K562 (cell line): ENCODE data around the gene SLBP. TPM values are rescaled to one million over a fixed set of nuclear protein-coding genes. Genes with fewer than 3 reads are reported as not detected.

Experiments used
- HCFC1 ChIP-seq: IDR thresholded peaks from 2 replicates; pipeline ENCODE4 v1.6.1; 2012; ENCODE audit warnings: low read depth, low read length, improper control_type of control experiment
- MTA1 ChIP-seq: fragments of 450-650 bp; IDR thresholded peaks from 2 replicates; pipeline ENCODE4 v1.6.1; 2017; ENCODE audit warnings: borderline replicate concordance
- NR1H2 ChIP-seq: sonication (generic); formaldehyde crosslinking; IDR thresholded peaks from 2 replicates; pipeline ENCODE4 v1.4.0; 2020; ENCODE audit warnings: mild to moderate bottlenecking, missing genetic modification reagents
- NR4A1 ChIP-seq, 2 experiments: fragments of 250-450 bp in 1 of 2; fragments of 450-650 bp in 1 of 2; sonication (Bioruptor Pico) in 1 of 2; IDR thresholded peaks; 2 replicates each; pipeline versions ENCODE4 v1.4.0 to v1.6.1; 2016 to 2020; ENCODE audit warnings: mild to moderate bottlenecking in 2 of 2, missing compliant biosample characterization in 1 of 2, missing genetic modification characterization in 1 of 2, moderate library complexity in 1 of 2
- POLR2AphosphoS5 ChIP-seq: IDR thresholded peaks from 2 replicates; pipeline ENCODE4 v1.6.1; 2011; ENCODE audit warnings: mild to moderate bottlenecking, low read depth, low read length, moderate library complexity; ENCODE audit not compliant: control insufficient read depth, insufficient read depth
- POLR3A ChIP-seq: IDR thresholded peaks from 2 replicates; pipeline ENCODE4 v1.6.1; 2011; ENCODE audit warnings: borderline replicate concordance, mild to moderate bottlenecking, moderate library complexity; ENCODE audit not compliant: insufficient read length, insufficient read depth; ENCODE audit errors: extremely low read depth
- RFX1 ChIP-seq: fragments of 450-650 bp; IDR thresholded peaks from 2 replicates; pipeline ENCODE4 v1.6.1; 2016; ENCODE audit warnings: mild to moderate bottlenecking, moderate library complexity
- XRCC3 ChIP-seq: fragments of 450-650 bp; IDR thresholded peaks from 2 replicates; pipeline ENCODE4 v1.6.1; 2017; ENCODE audit warnings: mild to moderate bottlenecking, moderate library complexity
- ZKSCAN3 ChIP-seq: fragments of 250-450 bp; sonication (Bioruptor Pico); IDR thresholded peaks from 2 replicates; pipeline ENCODE4 v1.4.0; 2020
- ZKSCAN8 ChIP-seq: fragments of 200-800 bp; sonication (Bioruptor generic); IDR thresholded peaks from 2 replicates; pipeline ENCODE4 v1.6.1; 2016; ENCODE audit warnings: missing genetic modification characterization, missing compliant biosample characterization
- ZNF444 ChIP-seq: fragments of 250-450 bp; sonication (Bioruptor Pico); IDR thresholded peaks from 2 replicates; pipeline ENCODE4 v1.4.0; 2020; ENCODE audit warnings: mild to moderate bottlenecking, moderate library complexity
- ZNF644 ChIP-seq: fragments of 200-800 bp; sonication (Bioruptor generic); IDR thresholded peaks from 2 replicates; pipeline ENCODE4 v1.6.1; 2016; ENCODE audit warnings: low read depth, missing genetic modification characterization, missing compliant biosample characterization
- polyA plus RNA-seq, 8 experiments: library from polyadenylated mRNA; depleted of rRNA in 4 of 8; stranded (reverse) in 5 of 8; unstranded in 3 of 8; fragments of >200 nt; fragmentation: Nextera tagmentation in 2 of 8; fragmentation: Illumina TruSeq in 1 of 8; extraction: Ambion mirVana in 2 of 8; extraction: Trizol in 1 of 8; gene quantifications; 2 replicates each; pipeline versions ENCODE4 v1.2.1 to v1.2.3, GENCODE V29; 2011 to 2014; ENCODE audit warnings: inconsistent platforms in 1 of 8, missing spikeins in 1 of 8
- total RNA-seq, 7 experiments: library from RNA; depleted of rRNA in 6 of 7; stranded (reverse); fragments of >200 nt in 6 of 7; fragmentation: Illumina TruSeq in 2 of 7; extraction: Trizol in 2 of 7; gene quantifications; 2 replicates each; pipeline versions ENCODE4 v1.2.1 to v1.2.3, GENCODE V29; 2011 to 2021; ENCODE audit warnings: low replicate concordance in 1 of 7
- TF ChIP-seq, protein P1 (sequence below): sonication (generic); formaldehyde crosslinking; IDR thresholded peaks from 2 replicates; pipeline ENCODE4 v1.9.0; 2022; ENCODE audit warnings: mild to moderate bottlenecking, missing genetic modification reagents
- TF ChIP-seq, protein P2 (sequence below), 2 experiments: IDR thresholded peaks; 2 replicates each; pipeline ENCODE4 v1.6.1; 2011; ENCODE audit warnings: borderline replicate concordance in 1 of 2, control low read depth in 1 of 2, low read depth in 1 of 2, low read length in 1 of 2, mild to moderate bottlenecking in 1 of 2, mixed read lengths in 1 of 2, moderate library complexity in 1 of 2; ENCODE audit not compliant: insufficient read depth in 1 of 2, insufficient read length in 1 of 2, poor library complexity in 1 of 2, severe bottlenecking in 1 of 2; ENCODE audit errors: extremely low read depth in 1 of 2
- TF ChIP-seq, protein P3 (sequence below): IDR thresholded peaks from 2 replicates; pipeline ENCODE4 v1.6.1; 2014; ENCODE audit warnings: antibody characterized with exemption
- TF ChIP-seq, protein P4 (sequence below): sonication (generic); formaldehyde crosslinking; IDR thresholded peaks from 2 replicates; pipeline ENCODE4 v1.8.0; 2023; ENCODE audit warnings: mild to moderate bottlenecking, missing genetic modification reagents
- TF ChIP-seq, protein P5 (sequence below): fragments of 450-650 bp; IDR thresholded peaks from 2 replicates; pipeline ENCODE4 v1.6.1; 2016; ENCODE audit warnings: borderline replicate concordance
- TF ChIP-seq, protein P6 (sequence below): sonication (generic); formaldehyde crosslinking; IDR thresholded peaks from 2 replicates; pipeline ENCODE4 v1.8.0; 2022; ENCODE audit warnings: mild to moderate bottlenecking, missing genetic modification reagents

The SLBP gene
- total and polyA plus RNA-seq, 9 of the 15 experiments (the other 6 are each of a cell fraction or from before 2014, with no cell fraction given), result 49.4 to 221 (median 162) TPM

DNA sequence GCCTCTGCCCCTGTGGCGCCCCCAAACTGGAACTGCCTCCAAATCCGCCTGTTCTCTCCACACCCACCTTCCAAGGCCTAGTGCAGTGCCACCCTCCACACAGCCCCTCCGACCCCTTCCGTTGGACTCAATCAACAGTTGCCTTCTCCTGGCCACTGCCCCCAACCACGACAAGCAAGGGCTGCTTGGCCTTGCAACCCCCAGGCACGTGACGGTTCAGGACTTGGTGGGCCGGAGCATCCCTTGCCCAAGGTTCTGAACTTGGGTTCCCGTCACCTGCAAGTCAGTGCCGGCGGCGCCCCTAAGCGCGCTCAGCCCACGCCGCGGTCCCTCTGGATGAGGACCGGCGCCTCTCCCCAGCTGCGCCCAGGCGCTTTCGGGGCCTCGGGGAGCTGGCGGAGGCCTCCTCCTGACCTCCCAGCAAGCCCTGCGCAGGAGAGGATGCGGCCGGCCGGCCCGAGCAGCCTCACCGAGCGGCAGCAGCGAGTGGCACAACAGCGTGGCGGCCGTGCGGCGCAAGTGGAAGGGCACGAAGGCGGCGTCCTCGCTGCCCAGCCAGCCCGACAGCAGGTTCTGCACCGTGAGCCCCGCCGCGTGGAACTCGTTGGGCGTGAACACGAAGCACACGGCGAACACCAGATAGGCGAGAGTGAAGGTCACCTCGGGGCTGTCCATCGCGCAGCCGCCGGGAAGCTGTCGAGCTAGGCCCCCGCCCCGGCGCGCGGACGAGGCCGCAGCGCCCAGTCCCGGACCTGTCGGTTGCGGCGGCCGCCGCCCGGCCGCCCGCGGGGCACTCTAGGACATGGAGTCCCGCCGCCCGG is 8.3 kb upstream of the SLBP start (continued):
- TF ChIP-seq NR4A1 (CRISPR knock-in tag; IDR thresholded peaks at IDR 0.05) (no peak), NR4A1 (tag; IDR thresholded peaks at IDR 0.05) (no peak), MTA1 (no peak), ZNF444 (no peak), NR1H2 (CRISPR knock-in tag) (no peak), RFX1 (no peak), ZNF644 (no peak), XRCC3 (no peak), POLR3A (no peak), ZKSCAN8 (no peak), HCFC1 (no peak), ZKSCAN3 (CRISPR knock-in tag) (no peak), POLR2AphosphoS5 (no peak)
- TF ChIP-seq, protein P1, sequence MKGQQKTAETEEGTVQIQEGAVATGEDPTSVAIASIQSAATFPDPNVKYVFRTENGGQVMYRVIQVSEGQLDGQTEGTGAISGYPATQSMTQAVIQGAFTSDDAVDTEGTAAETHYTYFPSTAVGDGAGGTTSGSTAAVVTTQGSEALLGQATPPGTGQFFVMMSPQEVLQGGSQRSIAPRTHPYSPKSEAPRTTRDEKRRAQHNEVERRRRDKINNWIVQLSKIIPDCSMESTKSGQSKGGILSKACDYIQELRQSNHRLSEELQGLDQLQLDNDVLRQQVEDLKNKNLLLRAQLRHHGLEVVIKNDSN (CRISPR knock-in tag), result peak; percentile 78
- TF ChIP-seq, protein P2, sequence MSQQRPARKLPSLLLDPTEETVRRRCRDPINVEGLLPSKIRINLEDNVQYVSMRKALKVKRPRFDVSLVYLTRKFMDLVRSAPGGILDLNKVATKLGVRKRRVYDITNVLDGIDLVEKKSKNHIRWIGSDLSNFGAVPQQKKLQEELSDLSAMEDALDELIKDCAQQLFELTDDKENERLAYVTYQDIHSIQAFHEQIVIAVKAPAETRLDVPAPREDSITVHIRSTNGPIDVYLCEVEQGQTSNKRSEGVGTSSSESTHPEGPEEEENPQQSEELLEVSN (IDR thresholded peaks at IDR 0.05; ENCODE audit: borderline replicate concordance in 1 of 2, extremely low read depth in 1 of 2, insufficient read depth in 1 of 2, insufficient read length in 1 of 2, low read depth in 1 of 2, low read length in 1 of 2, poor library complexity in 1 of 2, severe bottlenecking in 1 of 2), result peak; percentile 44 to 54
- TF ChIP-seq, protein P3, sequence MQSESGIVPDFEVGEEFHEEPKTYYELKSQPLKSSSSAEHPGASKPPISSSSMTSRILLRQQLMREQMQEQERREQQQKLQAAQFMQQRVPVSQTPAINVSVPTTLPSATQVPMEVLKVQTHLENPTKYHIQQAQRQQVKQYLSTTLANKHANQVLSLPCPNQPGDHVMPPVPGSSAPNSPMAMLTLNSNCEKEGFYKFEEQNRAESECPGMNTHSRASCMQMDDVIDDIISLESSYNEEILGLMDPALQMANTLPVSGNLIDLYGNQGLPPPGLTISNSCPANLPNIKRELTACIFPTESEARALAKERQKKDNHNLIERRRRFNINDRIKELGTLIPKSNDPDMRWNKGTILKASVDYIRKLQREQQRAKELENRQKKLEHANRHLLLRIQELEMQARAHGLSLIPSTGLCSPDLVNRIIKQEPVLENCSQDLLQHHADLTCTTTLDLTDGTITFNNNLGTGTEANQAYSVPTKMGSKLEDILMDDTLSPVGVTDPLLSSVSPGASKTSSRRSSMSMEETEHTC, result no peak
- TF ChIP-seq, protein P4, sequence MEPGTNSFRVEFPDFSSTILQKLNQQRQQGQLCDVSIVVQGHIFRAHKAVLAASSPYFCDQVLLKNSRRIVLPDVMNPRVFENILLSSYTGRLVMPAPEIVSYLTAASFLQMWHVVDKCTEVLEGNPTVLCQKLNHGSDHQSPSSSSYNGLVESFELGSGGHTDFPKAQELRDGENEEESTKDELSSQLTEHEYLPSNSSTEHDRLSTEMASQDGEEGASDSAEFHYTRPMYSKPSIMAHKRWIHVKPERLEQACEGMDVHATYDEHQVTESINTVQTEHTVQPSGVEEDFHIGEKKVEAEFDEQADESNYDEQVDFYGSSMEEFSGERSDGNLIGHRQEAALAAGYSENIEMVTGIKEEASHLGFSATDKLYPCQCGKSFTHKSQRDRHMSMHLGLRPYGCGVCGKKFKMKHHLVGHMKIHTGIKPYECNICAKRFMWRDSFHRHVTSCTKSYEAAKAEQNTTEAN, result peak; percentile 84
- TF ChIP-seq, protein P5, sequence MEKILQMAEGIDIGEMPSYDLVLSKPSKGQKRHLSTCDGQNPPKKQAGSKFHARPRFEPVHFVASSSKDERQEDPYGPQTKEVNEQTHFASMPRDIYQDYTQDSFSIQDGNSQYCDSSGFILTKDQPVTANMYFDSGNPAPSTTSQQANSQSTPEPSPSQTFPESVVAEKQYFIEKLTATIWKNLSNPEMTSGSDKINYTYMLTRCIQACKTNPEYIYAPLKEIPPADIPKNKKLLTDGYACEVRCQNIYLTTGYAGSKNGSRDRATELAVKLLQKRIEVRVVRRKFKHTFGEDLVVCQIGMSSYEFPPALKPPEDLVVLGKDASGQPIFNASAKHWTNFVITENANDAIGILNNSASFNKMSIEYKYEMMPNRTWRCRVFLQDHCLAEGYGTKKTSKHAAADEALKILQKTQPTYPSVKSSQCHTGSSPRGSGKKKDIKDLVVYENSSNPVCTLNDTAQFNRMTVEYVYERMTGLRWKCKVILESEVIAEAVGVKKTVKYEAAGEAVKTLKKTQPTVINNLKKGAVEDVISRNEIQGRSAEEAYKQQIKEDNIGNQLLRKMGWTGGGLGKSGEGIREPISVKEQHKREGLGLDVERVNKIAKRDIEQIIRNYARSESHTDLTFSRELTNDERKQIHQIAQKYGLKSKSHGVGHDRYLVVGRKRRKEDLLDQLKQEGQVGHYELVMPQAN, result peak; percentile 28; the same call in 1 of the 2 replicates
- TF ChIP-seq, protein P6, sequence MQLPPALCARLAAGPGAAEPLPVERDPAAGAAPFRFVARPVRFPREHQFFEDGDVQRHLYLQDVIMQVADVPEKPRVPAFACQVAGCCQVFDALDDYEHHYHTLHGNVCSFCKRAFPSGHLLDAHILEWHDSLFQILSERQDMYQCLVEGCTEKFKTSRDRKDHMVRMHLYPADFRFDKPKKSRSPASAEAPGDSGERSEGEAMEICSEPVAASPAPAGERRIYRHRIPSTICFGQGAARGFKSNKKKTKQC (CRISPR knock-in tag), result no peak
